Esophagus squamous epithelium (tissue), 5 donors: ENCODE data around the gene AOPEP. TPM values are rescaled to one million over a fixed set of nuclear protein-coding genes. Genes with fewer than 3 reads are reported as not detected.

Source experiments
- DNase-seq: peaks from one replicate; lab custom pipeline; 2025; lab: John Stamatoyannopoulos, UW
- H3K27ac ChIP-seq, 4 donors: fragments of 200-600 bp; sonication (generic); one replicate each; pipeline ENCODE4 v1.5.1; 2016 to 2019; ENCODE audit warnings: mild to moderate bottlenecking in 1 of 4
- H3K27me3 ChIP-seq, 4 donors: fragments of 200-600 bp; sonication (generic); 1 replicate in 3 of 4; 2 replicates in 1 of 4; pipeline versions ENCODE4 v1.5.1 to v1.6.0; 2017 to 2021; ENCODE audit warnings: antibody characterized with exemption in 1 of 4
- H3K36me3 ChIP-seq, 3 donors: fragments of 200-600 bp; sonication (generic); one replicate each; pipeline ENCODE4 v1.5.1; 2016 to 2019
- H3K4me1 ChIP-seq, 3 donors: fragments of 200-600 bp; sonication (generic); one replicate each; pipeline ENCODE4 v1.5.1; 2017 to 2019
- H3K4me3 ChIP-seq, 4 donors: fragments of 200-600 bp; sonication (generic); 1 replicate in 3 of 4; 2 replicates in 1 of 4; pipeline ENCODE4 v1.5.1; 2016 to 2019; ENCODE audit warnings: mild to moderate bottlenecking in 2 of 4, moderate library complexity in 1 of 4
- H3K9me3 ChIP-seq, 3 donors: fragments of 200-600 bp; sonication (generic); one replicate each; pipeline ENCODE4 v1.5.1; 2016 to 2019
- POLR2A ChIP-seq, 4 donors: fragments of 450-650 bp; IDR thresholded peaks; one replicate each; pipeline ENCODE4 v1.6.1; 2017; ENCODE audit warnings: antibody characterized with exemption in 4 of 4, mild to moderate bottlenecking in 4 of 4, moderate library complexity in 3 of 4
- WGBS, 2 donors: methylation state at CpG; one replicate each; pipeline ENCODE4 v1.1.5; 2018; 5-methylcytosine and 5-hydroxymethylcytosine counted together
- intact Hi-C: fragments of 100-400 bp; cut with DNase I; formaldehyde crosslinking; loops from one replicate; pipeline ENCODE4 v1.15.0; 2022
- total RNA-seq, 4 donors: library from RNA; depleted of rRNA; stranded (reverse); fragments of >200 nt; gene quantifications; one replicate each; pipeline ENCODE4 v1.1.0, GENCODE V29; 2016
- TF ChIP-seq, protein P1 (sequence below), 6 experiments: fragments of 450-650 bp in 4 of 6; fragments of 200-600 bp in 2 of 6; sonication (generic) in 2 of 6; IDR thresholded peaks; one replicate each; pipeline ENCODE4 v1.5.1; 2016 to 2019; ENCODE audit warnings: antibody characterized with exemption in 6 of 6, mild to moderate bottlenecking in 4 of 6, moderate library complexity in 4 of 6
- donor health status: DM: yes; HTN: yes; CAD: no.

AOPEP gene
- total RNA-seq, 4 donors from 2014 or later: 101 to 300 (median 115) TPM

DNA sequence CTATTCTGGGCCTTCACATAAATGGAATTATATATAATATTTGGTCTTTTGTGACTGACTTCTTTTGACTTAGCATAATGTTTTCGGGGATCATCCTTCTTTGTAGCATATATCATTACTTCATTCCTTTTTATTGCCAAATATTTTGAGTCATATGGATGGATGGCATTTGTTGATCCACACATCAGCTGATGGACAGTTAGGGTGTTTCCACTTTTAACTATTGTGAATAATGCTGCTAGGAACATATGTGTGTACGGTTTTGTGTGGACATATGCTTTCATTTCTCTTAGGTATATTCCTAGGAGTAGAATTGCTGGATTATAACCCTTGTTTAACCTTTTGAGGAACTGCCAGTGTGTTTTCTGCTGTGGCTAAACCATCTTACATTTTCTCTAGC lies 341.4 kb downstream of the AOPEP start:
- no peaks in the 10 kb centered on the region for H3K9me3 ChIP-seq
- WGBS, 2 donors: 22 to 24% methylated on average over 2 of the region's 2 CpGs
- H3K36me3 ChIP-seq: peaks cover 5 to 97% (median 8%) of the 10 kb centered on the region in 3 donors
- no peak for TF ChIP-seq POLR2A (IDR thresholded peaks at IDR 0.05)
- TF ChIP-seq, protein P1, sequence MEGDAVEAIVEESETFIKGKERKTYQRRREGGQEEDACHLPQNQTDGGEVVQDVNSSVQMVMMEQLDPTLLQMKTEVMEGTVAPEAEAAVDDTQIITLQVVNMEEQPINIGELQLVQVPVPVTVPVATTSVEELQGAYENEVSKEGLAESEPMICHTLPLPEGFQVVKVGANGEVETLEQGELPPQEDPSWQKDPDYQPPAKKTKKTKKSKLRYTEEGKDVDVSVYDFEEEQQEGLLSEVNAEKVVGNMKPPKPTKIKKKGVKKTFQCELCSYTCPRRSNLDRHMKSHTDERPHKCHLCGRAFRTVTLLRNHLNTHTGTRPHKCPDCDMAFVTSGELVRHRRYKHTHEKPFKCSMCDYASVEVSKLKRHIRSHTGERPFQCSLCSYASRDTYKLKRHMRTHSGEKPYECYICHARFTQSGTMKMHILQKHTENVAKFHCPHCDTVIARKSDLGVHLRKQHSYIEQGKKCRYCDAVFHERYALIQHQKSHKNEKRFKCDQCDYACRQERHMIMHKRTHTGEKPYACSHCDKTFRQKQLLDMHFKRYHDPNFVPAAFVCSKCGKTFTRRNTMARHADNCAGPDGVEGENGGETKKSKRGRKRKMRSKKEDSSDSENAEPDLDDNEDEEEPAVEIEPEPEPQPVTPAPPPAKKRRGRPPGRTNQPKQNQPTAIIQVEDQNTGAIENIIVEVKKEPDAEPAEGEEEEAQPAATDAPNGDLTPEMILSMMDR (IDR thresholded peaks at IDR 0.05): no peak
- no peak for DNase-seq
- H3K27ac ChIP-seq: peak overlapping the region; percentile 67 to 97 (median 86)
- H3K4me3 ChIP-seq: no peak overlapping the region
- H3K4me1 ChIP-seq: peaks cover 31 to 100% (median 93%) of the 10 kb centered on the region in 3 donors
- H3K27me3 ChIP-seq: no peaks in the 10 kb centered on the region
- intact Hi-C loops: loop anchor here (10.0 kb wide), 1 partner anchor 53 kb away; no protein-coding TSS in a partner anchor

DNA sequence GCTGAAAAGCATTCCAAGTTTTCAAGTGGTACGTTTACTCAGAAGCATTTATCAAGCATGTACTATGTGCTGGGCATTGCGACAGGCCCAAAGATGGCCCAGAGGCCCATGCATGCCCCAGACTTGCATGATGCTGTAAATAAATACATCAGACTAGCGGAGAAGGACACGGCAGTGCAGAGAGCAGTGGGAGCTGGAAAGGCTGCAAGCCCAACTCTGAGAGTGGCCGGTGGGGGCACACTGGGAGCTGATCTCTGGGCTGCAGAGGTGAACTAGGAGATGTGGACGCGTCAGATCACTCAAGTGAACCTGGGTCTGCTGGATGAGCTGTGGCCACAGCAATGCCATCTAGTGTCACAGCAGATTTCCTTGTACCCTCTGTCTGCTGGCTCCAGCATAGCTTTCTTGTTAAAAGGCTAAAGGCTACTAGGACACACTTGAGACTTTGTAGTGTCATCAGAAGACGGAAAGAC lies 344.1 kb downstream of the AOPEP start:
- no peak overlapping the region for H3K4me3 ChIP-seq
- no peaks in the 10 kb centered on the region for H3K9me3 ChIP-seq
- 35 to 48% methylated on average over 8 of the region's 8 CpGs for WGBS, 2 donors
- TF ChIP-seq POLR2A (IDR thresholded peaks at IDR 0.05): no peak
- TF ChIP-seq, protein P1 (IDR thresholded peaks at IDR 0.05): no peak
- H3K4me1 ChIP-seq: peaks cover 19 to 100% (median 93%) of the 10 kb centered on the region in 3 donors
- peak overlapping the region in 3 of 4 donors; percentile 79 to 97 (median 94) for H3K27ac ChIP-seq
- no peaks in the 10 kb centered on the region for H3K27me3 ChIP-seq
- peaks cover 0 to 99% (median 8%) of the 10 kb centered on the region in 3 donors for H3K36me3 ChIP-seq
- no peak for DNase-seq
- intact Hi-C loops: no loop called here

DNA sequence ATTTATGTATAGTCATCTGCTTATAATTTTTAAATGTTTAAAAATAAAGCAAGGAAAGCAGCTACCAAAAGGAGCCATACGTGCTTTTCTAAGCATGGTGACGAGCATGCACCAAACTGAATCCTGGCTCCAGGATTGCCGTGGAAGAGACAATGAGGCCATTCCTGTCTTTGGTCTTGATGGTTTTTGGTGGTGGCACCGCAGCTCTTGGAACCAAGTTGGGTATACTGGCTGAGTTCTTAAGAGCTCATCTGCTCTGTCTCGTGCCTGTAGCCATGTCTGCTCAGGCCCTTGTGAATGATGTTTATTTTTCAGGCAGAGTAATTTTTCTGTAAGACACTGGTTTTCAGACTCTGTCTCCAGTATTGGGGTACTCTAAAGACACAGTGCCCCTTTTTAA lies 345.0 kb downstream of the AOPEP start:
- H3K4me3 ChIP-seq: no peak overlapping the region
- no peaks in the 10 kb centered on the region for H3K9me3 ChIP-seq
- peak overlapping the region; percentile 67 to 97 (median 80) for H3K27ac ChIP-seq
- DNase-seq: no peak
- intact Hi-C loops: no loop called here
- H3K4me1 ChIP-seq: peaks cover 18 to 100% (median 93%) of the 10 kb centered on the region in 3 donors
- H3K27me3 ChIP-seq: no peaks in the 10 kb centered on the region
- peaks cover 0 to 99% (median 8%) of the 10 kb centered on the region in 3 donors for H3K36me3 ChIP-seq
- TF ChIP-seq POLR2A (IDR thresholded peaks at IDR 0.05): no peak
- TF ChIP-seq, protein P1 (IDR thresholded peaks at IDR 0.05): no peak
- 55 to 76% methylated on average over 5 of the region's 5 CpGs for WGBS, 2 donors

DNA sequence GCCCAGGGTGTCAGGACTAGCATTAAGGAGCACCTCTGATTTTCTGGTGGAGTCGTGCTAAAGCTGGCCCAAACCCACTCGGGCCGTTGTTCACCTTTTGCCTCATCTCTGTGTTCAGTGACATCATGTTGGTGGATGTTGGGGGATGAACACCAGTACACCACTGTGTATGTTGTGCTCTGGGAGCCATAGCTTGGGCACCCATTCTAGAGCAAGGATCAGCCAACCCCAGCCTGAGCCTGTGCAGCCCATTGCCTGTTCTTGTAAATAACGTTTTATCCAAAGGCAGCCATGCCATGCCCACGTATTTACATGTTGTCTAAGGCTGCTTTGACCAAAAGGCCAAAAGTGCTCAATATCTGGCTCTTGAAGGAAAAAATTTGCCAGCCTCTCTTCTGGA lies 345.4 kb downstream of the AOPEP start:
- intact Hi-C loops: no loop called here
- Histone ChIP-seq H3K9me3 (no peaks in the 10 kb centered on the region), H3K4me3 (no peak overlapping the region), H3K27ac (peak overlapping the region; percentile 67 to 97 (median 80)), H3K27me3 (no peaks in the 10 kb centered on the region), H3K4me1 (peaks cover 21 to 100% (median 94%) of the 10 kb centered on the region in 3 donors), H3K36me3 (peaks cover 0 to 95% (median 8%) of the 10 kb centered on the region in 3 donors)
- 41 to 75% methylated on average over 3 of the region's 5 CpGs for WGBS, 2 donors
- TF ChIP-seq, protein P1 (IDR thresholded peaks at IDR 0.05): no peak
- TF ChIP-seq POLR2A (IDR thresholded peaks at IDR 0.05): no peak
- no peak for DNase-seq

DNA sequence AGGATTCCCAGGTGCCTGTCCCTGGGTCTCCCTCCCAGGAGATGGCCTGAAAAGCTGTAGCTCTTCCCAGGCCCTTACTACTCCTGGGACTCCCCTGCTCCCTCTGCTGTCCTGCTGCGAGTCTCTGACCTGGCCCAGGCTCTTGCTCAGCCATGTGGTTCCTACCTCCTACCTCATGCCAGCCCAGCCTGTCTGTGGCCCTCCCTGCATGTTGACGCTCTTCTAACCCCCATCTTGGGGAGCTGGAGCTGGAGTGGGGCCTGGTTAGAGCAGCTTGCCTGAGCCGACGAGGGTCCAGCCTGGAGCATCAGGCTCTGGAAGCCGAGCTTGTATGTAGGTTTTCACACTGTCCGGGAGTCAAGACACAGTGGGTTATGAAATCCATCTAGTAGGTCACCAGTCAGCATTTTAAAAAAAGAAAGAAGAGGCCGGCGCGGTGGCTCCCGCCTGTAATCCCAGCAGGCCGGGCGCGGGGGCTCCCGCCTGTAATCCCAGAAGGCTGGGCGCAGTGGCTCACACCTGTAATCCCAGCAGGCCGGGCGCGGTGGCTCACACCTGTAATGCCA lies 346.6 kb downstream of the AOPEP start:
- Histone ChIP-seq H3K4me3 (peak overlapping the region in 1 of 4 donors; percentile 26), H3K4me1 (peaks cover 28 to 100% (median 97%) of the 10 kb centered on the region in 3 donors), H3K27ac (peak overlapping the region; percentile 61 to 97 (median 78)), H3K27me3 (no peaks in the 10 kb centered on the region), H3K9me3 (no peaks in the 10 kb centered on the region), H3K36me3 (peaks cover 0 to 95% (median 8%) of the 10 kb centered on the region in 3 donors)
- DNase-seq: no peak
- intact Hi-C loops: no loop called here
- 68 to 70% methylated on average over 7 to 14 of the region's 18 CpGs for WGBS, 2 donors
- TF ChIP-seq POLR2A (IDR thresholded peaks at IDR 0.05): no peak
- TF ChIP-seq, protein P1 (IDR thresholded peaks at IDR 0.05): peak in 1 of 6 experiments; percentile 44
